Spleen (tissue), 13 donors: ENCODE results near the gene ASPG. TPM values are rescaled to one million over a fixed set of nuclear protein-coding genes. Genes with fewer than 3 reads are reported as not detected.

Experiments
- DNase-seq: peaks from one replicate; pipeline ENCODE4 v3.0.0-alpha.2; 2020
- H3K27ac ChIP-seq, 8 donors: fragments of 200-600 bp; sonication (generic) in 7 of 8; 1 replicate in 4 of 8; 2 replicates in 4 of 8; pipeline versions ENCODE4 v1.5.0 to v1.8.0; 2016 to 2021; ENCODE audit warnings: inconsistent platforms in 4 of 8, mild to moderate bottlenecking in 4 of 8, moderate library complexity in 1 of 8
- H3K27me3 ChIP-seq, 7 donors: fragments of 200-600 bp; sonication (generic) in 6 of 7; replicated peaks in 1 of 7; 1 replicate in 4 of 7; 2 replicates in 3 of 7; pipeline versions ENCODE4 v1.5.0 to v1.8.0; 2016 to 2021; ENCODE audit warnings: inconsistent platforms in 3 of 7, mild to moderate bottlenecking in 1 of 7
- H3K36me3 ChIP-seq, 6 donors: fragments of 200-600 bp; sonication (generic) in 5 of 6; 1 replicate in 4 of 6; 2 replicates in 2 of 6; pipeline versions ENCODE4 v1.5.0 to v1.8.0; 2016 to 2021; ENCODE audit warnings: inconsistent platforms in 2 of 6
- H3K4me1 ChIP-seq, 6 donors: fragments of 200-600 bp; sonication (generic) in 5 of 6; 1 replicate in 3 of 6; 2 replicates in 3 of 6; pipeline versions ENCODE4 v1.5.0 to v1.8.0; 2016 to 2021; ENCODE audit warnings: inconsistent platforms in 3 of 6
- H3K4me3 ChIP-seq, 8 donors: fragments of 200-600 bp; sonication (generic) in 7 of 8; 1 replicate in 4 of 8; 2 replicates in 4 of 8; pipeline versions ENCODE4 v1.5.0 to v1.8.0; 2016 to 2021; ENCODE audit warnings: inconsistent platforms in 4 of 8, mild to moderate bottlenecking in 4 of 8, moderate library complexity in 2 of 8
- H3K9me3 ChIP-seq, 8 donors: fragments of 200-600 bp; sonication (generic) in 7 of 8; 1 replicate in 4 of 8; 2 replicates in 4 of 8; pipeline versions ENCODE4 v1.5.0 to v1.8.0; 2016 to 2021; ENCODE audit warnings: inconsistent platforms in 4 of 8
- POLR2A ChIP-seq, 3 donors: fragments of 450-650 bp; IDR thresholded peaks; one replicate each; pipeline ENCODE4 v1.5.1; 2017; ENCODE audit warnings: antibody characterized with exemption in 3 of 3, mild to moderate bottlenecking in 1 of 3
- POLR2AphosphoS5 ChIP-seq, 3 donors: sonication (generic); formaldehyde crosslinking; IDR thresholded peaks; one replicate each; pipeline ENCODE4 v1.5.1; 2017; ENCODE audit warnings: antibody characterized with exemption in 3 of 3
- WGBS, 5 donors: extraction: QIAGEN DNeasy Blood & Tissue Kit in 3 of 5; methylation state at CpG; one replicate each; pipeline versions ENCODE4 v1.1.5 to v1.1.7; 2013 to 2018; 5-methylcytosine and 5-hydroxymethylcytosine counted together
- intact Hi-C: fragments of 100-400 bp; cut with DNase I; formaldehyde crosslinking; loops from one replicate; pipeline ENCODE4 v1.15.0; 2023; ENCODE audit warnings: low total_unique reads
- long read RNA-seq, 2 donors: transcript quantifications; one replicate each; lab custom pipeline, GENCODE V29; 2026
- polyA plus RNA-seq, 3 donors: library from polyadenylated mRNA; stranded (reverse); fragments of 200-250 nt; gene quantifications; one replicate each; pipeline ENCODE4 v1.2.1, GENCODE V29; 2013
- total RNA-seq, 7 donors: library from RNA; depleted of rRNA in 3 of 7; stranded (reverse); fragments of >200 nt in 3 of 7; fragmentation: NEBNext Ultra II Directional in 4 of 7; extraction: Animal tissue kit (Norgen Biotek cat#: 25700) in 4 of 7; gene quantifications; one replicate each; pipeline versions ENCODE4 v1.1.0 to v1.2.1, GENCODE V29; 2016 to 2021
- TF ChIP-seq, protein P1 (sequence below), 11 experiments: fragments of 200-600 bp in 7 of 11; fragments of 450-650 bp in 4 of 11; sonication (generic) in 4 of 11; IDR thresholded peaks in 8 of 11; conservative IDR thresholded peaks in 3 of 11; 1 replicate in 7 of 11; 2 replicates in 4 of 11; pipeline versions ENCODE4 v1.4.0 to v1.8.0; 2016 to 2021; ENCODE audit warnings: antibody characterized with exemption in 11 of 11, inconsistent platforms in 4 of 11, mild to moderate bottlenecking in 1 of 11
- donor health status: healthy with polysubstance abuse.
- donor health status: DM: no; HTN: no; CAD: no; lungs with moderate emphysema.
- donor health status: DM: no; HTN: no; CAD: no.
- donor health status: Bipolar disorder and iron deficiency.
- donor health status: healthy.
- donor health status: DM: no; HTN: no; CAD: no.
- donor health status: DM: yes; HTN: yes; CAD: no.

The ASPG gene
- total RNA-seq (under 1 TPM in 4 of 7 donors, not detected in 3; 0.09 to 0.28 (median 0.18) TPM), polyA plus RNA-seq (under 1 TPM; 0.05 to 0.67 (median 0.32) TPM)
- long read RNA-seq, donor 1 = 0 reads
- long read RNA-seq, donor 2 = 0 reads

DNA sequence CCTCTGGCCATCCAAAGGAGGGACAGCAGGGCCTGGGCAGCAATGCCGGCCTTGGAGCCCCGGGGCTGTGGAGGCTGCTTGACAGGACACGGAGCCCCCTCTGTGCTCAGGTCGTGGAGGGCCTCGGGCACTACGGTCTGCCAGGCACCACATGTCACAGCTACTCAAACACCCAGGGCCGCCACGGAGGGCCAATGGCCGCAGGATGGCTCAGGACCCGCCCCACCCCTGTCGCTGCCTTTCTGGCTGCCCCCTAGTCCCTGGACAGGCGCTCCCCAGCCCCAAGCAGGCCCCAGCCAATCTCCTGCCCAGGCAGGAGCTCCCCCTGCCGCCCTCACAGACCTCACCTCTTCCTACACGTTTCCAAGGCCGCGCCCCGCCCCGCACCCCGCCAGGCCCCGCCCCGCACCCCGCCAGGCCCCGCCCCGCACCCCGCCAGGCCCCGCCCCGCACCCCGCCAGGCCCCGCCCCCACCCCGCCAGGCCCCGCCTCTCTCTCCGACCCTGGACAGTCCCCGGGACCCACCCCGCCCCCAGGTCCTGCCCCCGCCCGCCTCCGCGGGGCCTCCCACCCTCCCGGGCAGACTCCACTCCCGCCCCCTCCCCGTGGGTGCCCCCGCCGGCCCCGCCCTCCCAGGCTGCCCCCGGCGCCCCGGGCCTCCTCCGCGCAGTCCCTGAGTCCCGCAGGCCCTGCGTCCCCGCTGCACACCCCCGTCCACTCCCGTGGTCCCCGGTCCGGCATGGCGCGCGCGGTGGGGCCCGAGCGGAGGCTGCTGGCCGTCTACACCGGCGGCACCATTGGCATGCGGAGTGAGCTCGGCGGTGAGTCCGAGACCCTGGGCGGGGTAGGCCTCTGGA, at the start of gene ASPG:
TSS of gene ASPG (plus strand) at position 669 of the 857 bp plus-strand sequence. CDS start at position 740, 71 bp downstream.
- DNase-seq = peak; percentile 69
- Histone ChIP-seq H3K4me3 (peak within 1 kb of the TSS in 1 of 8 donors; percentile 51), H3K4me1 (peaks cover 0 to 7% (median 3%) of the 10 kb centered on the region in 6 donors), H3K9me3 (peaks cover 0 to 2% (median 0%) of the 10 kb centered on the region in 8 donors), H3K27ac (no peak within 1 kb of the TSS), H3K27me3 (peaks cover 0 to 57% (median 17%) of the 10 kb centered on the region in 7 donors), H3K36me3 (no peaks in the 10 kb centered on the region)
- WGBS, 5 donors = 16 to 47% (median 22%) methylated on average over 12 to 70 of the region's 70 CpGs
- intact Hi-C loops = no loop called here
- TF ChIP-seq POLR2AphosphoS5 (IDR thresholded peaks at IDR 0.05) (no peak), POLR2A (IDR thresholded peaks at IDR 0.05) (no peak)
- TF ChIP-seq, protein P1, sequence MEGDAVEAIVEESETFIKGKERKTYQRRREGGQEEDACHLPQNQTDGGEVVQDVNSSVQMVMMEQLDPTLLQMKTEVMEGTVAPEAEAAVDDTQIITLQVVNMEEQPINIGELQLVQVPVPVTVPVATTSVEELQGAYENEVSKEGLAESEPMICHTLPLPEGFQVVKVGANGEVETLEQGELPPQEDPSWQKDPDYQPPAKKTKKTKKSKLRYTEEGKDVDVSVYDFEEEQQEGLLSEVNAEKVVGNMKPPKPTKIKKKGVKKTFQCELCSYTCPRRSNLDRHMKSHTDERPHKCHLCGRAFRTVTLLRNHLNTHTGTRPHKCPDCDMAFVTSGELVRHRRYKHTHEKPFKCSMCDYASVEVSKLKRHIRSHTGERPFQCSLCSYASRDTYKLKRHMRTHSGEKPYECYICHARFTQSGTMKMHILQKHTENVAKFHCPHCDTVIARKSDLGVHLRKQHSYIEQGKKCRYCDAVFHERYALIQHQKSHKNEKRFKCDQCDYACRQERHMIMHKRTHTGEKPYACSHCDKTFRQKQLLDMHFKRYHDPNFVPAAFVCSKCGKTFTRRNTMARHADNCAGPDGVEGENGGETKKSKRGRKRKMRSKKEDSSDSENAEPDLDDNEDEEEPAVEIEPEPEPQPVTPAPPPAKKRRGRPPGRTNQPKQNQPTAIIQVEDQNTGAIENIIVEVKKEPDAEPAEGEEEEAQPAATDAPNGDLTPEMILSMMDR (IDR thresholded peaks at IDR 0.05 in 8 of 11, conservative IDR thresholded peaks at IDR 0.05 in 3 of 11) = no peak

- TF ChIP-seq, protein P1 (IDR thresholded peaks at IDR 0.05 in 8 of 11, conservative IDR thresholded peaks at IDR 0.05 in 3 of 11) = no peak
- no peak for TF ChIP-seq POLR2AphosphoS5 (IDR thresholded peaks at IDR 0.05)
- no peak for TF ChIP-seq POLR2A (IDR thresholded peaks at IDR 0.05)
Measured at GRCh38 chr14:104036212-104036611, 49.3 kb upstream of the ASPG start.

DNA sequence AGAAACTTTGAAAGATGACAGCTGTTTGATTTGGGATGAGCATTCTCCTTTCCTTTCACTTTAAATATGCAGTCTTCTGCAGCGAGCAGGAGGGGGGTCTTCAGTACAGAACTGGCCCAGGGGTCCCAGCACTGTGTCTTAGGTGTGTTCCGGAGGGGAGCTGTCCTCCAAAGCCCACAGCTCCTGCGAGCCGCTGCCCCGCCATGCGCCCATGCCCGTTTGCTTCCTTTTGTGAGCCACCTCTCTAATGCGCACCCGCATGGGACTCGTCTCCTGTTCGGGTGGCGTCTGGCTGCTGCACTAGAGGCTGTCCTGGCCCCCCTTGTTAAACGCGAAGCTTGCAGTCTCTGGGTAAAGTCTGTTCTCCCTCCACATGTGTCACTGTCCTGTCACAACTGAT, 48.4 kb upstream of the ASPG start:
- TF ChIP-seq, protein P1 (IDR thresholded peaks at IDR 0.05 in 8 of 11, conservative IDR thresholded peaks at IDR 0.05 in 3 of 11) = no peak
- TF ChIP-seq POLR2A (IDR thresholded peaks at IDR 0.05) (no peak), POLR2AphosphoS5 (IDR thresholded peaks at IDR 0.05) (no peak)
- H3K4me3 ChIP-seq = no peak overlapping the region
- WGBS, 5 donors = 76 to 84% (median 77%) methylated on average over 13 to 14 of the region's 14 CpGs
- H3K4me1 ChIP-seq = no peaks in the 10 kb centered on the region
- no peak for DNase-seq
- peaks cover 0 to 32% (median 0%) of the 10 kb centered on the region in 6 donors for H3K36me3 ChIP-seq
- peaks cover 0 to 45% (median 0%) of the 10 kb centered on the region in 7 donors for H3K27me3 ChIP-seq
- no peak overlapping the region for H3K27ac ChIP-seq
- no peaks in the 10 kb centered on the region for H3K9me3 ChIP-seq
- intact Hi-C loops = no loop called here

More at GRCh38 chr14:104036212-104036611, 49.3 kb upstream of the ASPG start:
- Histone ChIP-seq H3K4me1 (no peaks in the 10 kb centered on the region), H3K9me3 (no peaks in the 10 kb centered on the region), H3K27ac (no peak overlapping the region), H3K27me3 (peaks cover 0 to 46% (median 0%) of the 10 kb centered on the region in 7 donors), H3K36me3 (peaks cover 0 to 23% (median 0%) of the 10 kb centered on the region in 6 donors), H3K4me3 (no peak overlapping the region)
- DNase-seq = no peak
- 77 to 82% (median 79%) methylated on average over 7 of the region's 7 CpGs for WGBS, 5 donors
- intact Hi-C loops = no loop called here

DNA sequence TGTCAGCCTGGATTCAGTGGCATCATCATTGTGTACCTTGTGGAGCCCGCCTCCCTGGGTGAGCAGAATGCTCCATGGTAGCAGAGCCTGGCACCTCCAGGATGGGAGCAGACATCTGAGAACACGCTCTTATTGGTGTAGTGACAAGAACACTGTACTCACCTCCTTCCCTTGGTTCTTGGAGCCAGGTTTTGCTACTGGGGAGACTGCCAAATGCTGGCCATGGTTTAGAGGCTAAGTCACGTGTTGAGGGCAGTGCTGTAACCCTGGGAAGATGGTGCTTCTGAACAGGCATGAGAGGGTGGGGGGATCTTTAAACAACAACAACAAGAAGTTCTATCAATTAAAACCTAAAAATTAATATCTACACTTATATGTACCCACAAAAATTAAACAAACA, 47.6 kb upstream of the ASPG start:
- Histone ChIP-seq H3K27ac (no peak overlapping the region), H3K9me3 (no peaks in the 10 kb centered on the region), H3K27me3 (peaks cover 0 to 45% (median 0%) of the 10 kb centered on the region in 7 donors), H3K4me1 (no peaks in the 10 kb centered on the region), H3K4me3 (no peak overlapping the region), H3K36me3 (peaks cover 0 to 38% (median 0%) of the 10 kb centered on the region in 6 donors)
- 70 to 90% (median 83%) methylated on average over 3 of the region's 3 CpGs for WGBS, 5 donors
- no peak for DNase-seq
- TF ChIP-seq, protein P1 (IDR thresholded peaks at IDR 0.05 in 8 of 11, conservative IDR thresholded peaks at IDR 0.05 in 3 of 11) = no peak
- TF ChIP-seq POLR2AphosphoS5 (IDR thresholded peaks at IDR 0.05) (no peak), POLR2A (IDR thresholded peaks at IDR 0.05) (no peak)
- intact Hi-C loops = no loop called here
